ENCODE results near the gene PDGFRB. TPM values are rescaled to one million over a fixed set of nuclear protein-coding genes. Genes with fewer than 3 reads are reported as not detected.

Gene PDGFRB
- total RNA-seq, 4 donors from 2014 or later = 17.5 to 87.5 (median 31.2) TPM

DNA sequence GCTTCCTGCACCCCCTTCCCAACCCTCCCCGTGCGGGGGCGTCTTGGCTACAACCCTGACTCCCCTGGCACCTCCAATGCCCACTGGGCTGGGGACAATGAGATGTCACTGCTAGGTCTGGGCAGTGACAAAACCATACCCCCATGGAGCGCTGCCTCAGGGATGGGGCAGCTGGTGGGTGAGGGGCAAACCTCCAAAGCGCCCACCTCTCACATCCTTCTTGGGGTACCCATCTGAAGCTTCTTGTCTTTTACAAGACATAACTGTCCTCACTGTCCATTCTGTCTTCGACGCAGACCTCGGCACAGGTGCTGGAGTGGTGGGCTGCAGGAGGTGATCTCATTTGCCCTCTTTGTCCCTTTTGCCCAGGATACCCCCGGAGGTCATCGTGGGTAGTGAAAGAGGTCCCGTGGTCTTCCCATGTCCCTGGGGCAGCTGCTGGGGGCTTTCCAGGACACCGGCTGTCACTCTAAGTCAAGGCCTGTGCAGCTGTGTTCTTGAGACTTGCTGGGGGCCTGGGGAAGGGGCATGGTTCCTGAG, 41.5 kb downstream of the PDGFRB start:
- peaks cover 0 to 5% (median 0%) of the 10 kb centered on the region in 3 donors for H3K36me3 ChIP-seq
- H3K4me3 ChIP-seq = no peak overlapping the region
- no peaks in the 10 kb centered on the region for H3K27me3 ChIP-seq
- peaks cover 0 to 9% (median 0%) of the 10 kb centered on the region in 4 donors for H3K4me1 ChIP-seq
- DNase-seq = peak in 2 of 3 donors; percentile 10 to 37
- TF ChIP-seq, protein P1, sequence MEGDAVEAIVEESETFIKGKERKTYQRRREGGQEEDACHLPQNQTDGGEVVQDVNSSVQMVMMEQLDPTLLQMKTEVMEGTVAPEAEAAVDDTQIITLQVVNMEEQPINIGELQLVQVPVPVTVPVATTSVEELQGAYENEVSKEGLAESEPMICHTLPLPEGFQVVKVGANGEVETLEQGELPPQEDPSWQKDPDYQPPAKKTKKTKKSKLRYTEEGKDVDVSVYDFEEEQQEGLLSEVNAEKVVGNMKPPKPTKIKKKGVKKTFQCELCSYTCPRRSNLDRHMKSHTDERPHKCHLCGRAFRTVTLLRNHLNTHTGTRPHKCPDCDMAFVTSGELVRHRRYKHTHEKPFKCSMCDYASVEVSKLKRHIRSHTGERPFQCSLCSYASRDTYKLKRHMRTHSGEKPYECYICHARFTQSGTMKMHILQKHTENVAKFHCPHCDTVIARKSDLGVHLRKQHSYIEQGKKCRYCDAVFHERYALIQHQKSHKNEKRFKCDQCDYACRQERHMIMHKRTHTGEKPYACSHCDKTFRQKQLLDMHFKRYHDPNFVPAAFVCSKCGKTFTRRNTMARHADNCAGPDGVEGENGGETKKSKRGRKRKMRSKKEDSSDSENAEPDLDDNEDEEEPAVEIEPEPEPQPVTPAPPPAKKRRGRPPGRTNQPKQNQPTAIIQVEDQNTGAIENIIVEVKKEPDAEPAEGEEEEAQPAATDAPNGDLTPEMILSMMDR (IDR thresholded peaks at IDR 0.05) = no peak
- no peak for TF ChIP-seq POLR2A (IDR thresholded peaks at IDR 0.05)
- H3K9me3 ChIP-seq = no peaks in the 10 kb centered on the region
- H3K27ac ChIP-seq = no peak overlapping the region

DNA sequence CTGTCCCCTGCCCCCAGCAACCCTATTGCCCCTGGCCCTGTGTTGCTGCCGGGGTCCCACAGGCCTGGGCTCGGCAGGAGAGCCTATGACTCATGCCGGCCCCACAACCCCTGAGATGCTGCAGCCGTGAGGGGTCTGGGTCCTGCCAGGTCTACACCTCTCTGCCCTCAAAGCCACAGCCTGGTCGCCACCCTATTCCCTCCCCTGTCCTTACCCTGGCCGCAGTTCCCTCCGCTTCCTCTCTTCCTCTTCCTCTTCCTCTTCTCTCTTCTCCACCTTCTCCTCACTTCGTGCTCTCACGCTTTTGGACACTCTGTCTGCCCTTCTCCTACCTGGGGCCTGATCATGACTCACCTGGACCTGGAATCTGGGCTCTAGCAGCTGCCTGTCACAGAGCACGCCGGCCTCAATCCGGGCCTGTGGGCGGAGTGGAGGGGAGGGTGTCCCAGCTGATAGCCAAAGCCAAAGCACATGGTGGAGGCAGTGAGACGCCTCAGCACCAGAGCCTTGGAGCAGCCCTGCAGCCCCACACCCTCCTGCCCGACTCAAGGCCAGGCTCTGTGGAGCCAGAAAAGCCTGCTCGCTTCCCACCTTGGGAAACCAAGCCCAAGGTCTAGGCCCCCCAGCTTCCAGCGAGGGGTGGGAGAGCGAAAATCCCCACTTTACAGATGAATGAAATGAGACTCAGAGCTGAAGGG, 42.4 kb downstream of the PDGFRB start:
- H3K36me3 ChIP-seq = no peaks in the 10 kb centered on the region
- DNase-seq = peak in 2 of 3 donors; percentile 6 to 48
- H3K9me3 ChIP-seq = no peaks in the 10 kb centered on the region
- peak overlapping the region in 3 of 4 donors; percentile 2 to 54 (median 5) for H3K27ac ChIP-seq
- H3K4me1 ChIP-seq = peaks cover 0 to 14% (median 0%) of the 10 kb centered on the region in 4 donors
- TF ChIP-seq, protein P1 (IDR thresholded peaks at IDR 0.05) = no peak
- TF ChIP-seq POLR2A (IDR thresholded peaks at IDR 0.05) = no peak
- no peaks in the 10 kb centered on the region for H3K27me3 ChIP-seq
- no peak overlapping the region for H3K4me3 ChIP-seq

DNA sequence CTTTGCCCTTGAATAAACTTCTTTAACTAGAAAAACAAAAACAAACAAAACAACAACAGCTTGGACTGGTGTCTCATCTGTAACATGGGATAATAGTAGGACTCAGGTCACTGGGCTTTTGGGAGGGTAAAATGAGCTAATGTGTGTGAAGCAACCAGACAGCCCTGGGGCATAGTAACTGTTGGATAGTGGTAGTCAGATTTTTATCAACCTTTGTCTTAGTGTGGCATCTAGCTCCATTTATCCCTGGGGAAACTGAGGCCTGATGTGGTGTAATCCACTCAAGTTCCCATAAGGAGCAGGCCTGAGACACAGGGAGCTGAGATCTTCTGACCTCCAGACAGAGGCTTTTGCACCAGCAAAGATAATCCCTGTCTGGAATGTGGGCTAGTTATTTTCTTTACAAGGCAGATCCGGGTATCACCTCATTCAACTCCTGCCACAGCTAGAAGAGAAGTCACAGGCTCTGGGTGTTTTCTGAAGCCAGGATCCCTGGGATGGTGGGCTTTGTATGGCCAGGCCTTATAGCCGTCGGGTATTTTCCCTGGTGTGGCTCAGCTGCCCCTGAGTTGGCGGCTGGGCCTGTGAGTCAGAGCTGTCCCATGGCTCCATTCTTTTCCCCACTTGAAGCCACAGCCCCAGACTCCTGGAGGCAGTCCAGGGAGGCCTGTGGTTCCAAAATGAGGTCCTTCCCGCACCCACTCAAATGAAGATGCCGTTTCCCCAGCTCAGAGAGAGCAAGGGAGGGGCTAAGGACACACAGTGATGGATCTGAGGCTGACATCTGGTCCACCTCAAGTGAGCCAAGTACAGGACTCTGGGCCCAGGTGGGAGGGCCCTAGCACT, 43.2 kb downstream of the PDGFRB start:
- no peaks in the 10 kb centered on the region for H3K36me3 ChIP-seq
- peak in 2 of 3 donors; percentile 15 to 48 for DNase-seq
- TF ChIP-seq, protein P1 (IDR thresholded peaks at IDR 0.05) = no peak
- TF ChIP-seq POLR2A (IDR thresholded peaks at IDR 0.05) = no peak
- H3K27ac ChIP-seq = peak overlapping the region in 3 of 4 donors; percentile 2 to 54 (median 5)
- no peaks in the 10 kb centered on the region for H3K27me3 ChIP-seq
- H3K4me1 ChIP-seq = peaks cover 0 to 22% (median 0%) of the 10 kb centered on the region in 4 donors
- no peak overlapping the region for H3K4me3 ChIP-seq
- H3K9me3 ChIP-seq = no peaks in the 10 kb centered on the region

DNA sequence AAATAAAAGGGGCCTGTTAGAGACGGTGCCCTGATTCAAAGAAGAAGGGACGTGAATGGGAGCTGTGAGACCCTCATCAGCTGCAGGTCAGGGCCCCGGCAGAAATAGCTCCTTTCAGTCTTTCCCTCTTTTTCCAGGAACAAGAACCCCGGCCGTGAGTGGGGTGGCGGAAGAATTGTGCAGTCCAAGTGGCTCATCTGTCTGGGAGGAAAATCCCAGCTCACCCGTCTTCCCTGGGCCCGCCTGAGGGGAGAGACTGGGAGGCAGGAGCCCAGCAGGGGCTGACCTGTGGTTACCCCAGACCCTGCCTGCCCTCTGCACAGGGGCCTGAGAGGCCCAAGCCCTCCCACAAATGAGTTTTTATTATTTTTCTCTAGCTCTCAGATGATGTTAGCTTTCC, 44.5 kb downstream of the PDGFRB start:
- no peak overlapping the region for H3K27ac ChIP-seq

DNA sequence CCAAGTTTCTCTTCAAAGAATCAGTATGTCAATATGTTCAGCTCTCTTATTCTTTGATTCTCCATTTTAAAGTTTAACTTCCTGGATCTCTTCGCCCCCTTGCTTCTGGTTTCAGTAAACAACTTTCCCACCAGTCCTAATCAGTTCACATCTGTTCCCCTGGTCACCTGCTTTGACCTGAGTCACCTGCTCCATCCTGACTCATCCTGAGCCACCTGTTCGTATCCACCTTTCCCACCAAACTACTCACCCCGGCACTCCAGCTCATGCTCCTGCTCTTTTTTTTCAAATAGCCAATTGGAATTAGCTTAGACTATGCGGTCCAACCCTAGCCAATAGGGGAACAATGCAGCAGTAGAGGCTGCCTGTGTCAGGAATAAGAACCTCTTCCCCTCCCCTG, 45.7 kb downstream of the PDGFRB start:
- Histone ChIP-seq H3K4me3 (no peak overlapping the region), H3K27ac (no peak overlapping the region), H3K27me3 (no peaks in the 10 kb centered on the region), H3K9me3 (no peaks in the 10 kb centered on the region), H3K4me1 (peaks cover 0 to 34% (median 0%) of the 10 kb centered on the region in 4 donors), H3K36me3 (no peaks in the 10 kb centered on the region)
- DNase-seq = no peak
- TF ChIP-seq, protein P1 (IDR thresholded peaks at IDR 0.05) = no peak
- no peak for TF ChIP-seq POLR2A (IDR thresholded peaks at IDR 0.05)

More for the DNA sequence above, 44.5 kb downstream of the PDGFRB start:
- Histone ChIP-seq H3K4me3 (no peak overlapping the region), H3K4me1 (peaks cover 0 to 34% (median 0%) of the 10 kb centered on the region in 4 donors), H3K36me3 (no peaks in the 10 kb centered on the region), H3K9me3 (no peaks in the 10 kb centered on the region), H3K27me3 (no peaks in the 10 kb centered on the region)
- DNase-seq = peak in 1 of 3 donors; percentile 7
- no peak for TF ChIP-seq POLR2A (IDR thresholded peaks at IDR 0.05)
